PC-9 (cell line): Measurements from ENCODE around the gene CDCA3. TPM values are rescaled to one million over a fixed set of nuclear protein-coding genes. Genes with fewer than 3 reads are reported as not detected.

Experiments
- BruUV-seq: library from RNA; stranded (reverse); fragments of 400-500 nt; replicated peaks from 2 replicates; lab custom pipeline; 2021; lab: Mats Ljungman, UMichigan
- CTCF ChIA-PET: fragments of 300-600 bp; sonication (Branson Sonifier 250); formaldehyde crosslinking; loops from one replicate; lab custom pipeline; 2022; ENCODE audit warnings: antibody characterized with exemption; lab: Charles Lee
- POLR2A ChIA-PET: fragments of 300-600 bp; sonication (Branson Sonifier 250); formaldehyde crosslinking; loops from one replicate; lab custom pipeline; 2022; ENCODE audit warnings: antibody characterized with exemption; ENCODE audit not compliant: unreplicated experiment; lab: Charles Lee
- DNase-seq, 2 experiments: peaks; one replicate each; pipeline versions ENCODE4 v3.0.0 to v3.0.0-alpha.2; 2015 to 2022; ENCODE audit warnings: mixed read lengths in 1 of 2
- H2AFZ ChIP-seq: fragments of 200-600 bp; sonication (generic); 2 replicates; pipeline ENCODE4 v1.8.1; 2017; ENCODE audit warnings: antibody characterized with exemption
- H3F3A ChIP-seq: fragments of 200-600 bp; sonication (generic); 2 replicates; pipeline ENCODE4 v1.8.1; 2017; ENCODE audit warnings: antibody characterized with exemption, mild to moderate bottlenecking, low read depth; ENCODE audit not compliant: insufficient read depth
- H3K27ac ChIP-seq: fragments of 200-600 bp; sonication (generic); 2 replicates; pipeline ENCODE4 v1.6.1; 2016; ENCODE audit warnings: mixed run types
- H3K27me3 ChIP-seq: fragments of 200-600 bp; sonication (generic); 2 replicates; pipeline ENCODE4 v1.6.1; 2016; ENCODE audit warnings: low read depth, mixed run types; ENCODE audit not compliant: insufficient read depth
- H3K36me3 ChIP-seq: fragments of 200-600 bp; sonication (generic); 2 replicates; pipeline ENCODE4 v1.6.1; 2016; ENCODE audit warnings: low read depth, mixed run types
- H3K4me1 ChIP-seq: fragments of 200-600 bp; sonication (generic); replicated peaks from 2 replicates; pipeline ENCODE4 v1.6.1; 2016; ENCODE audit warnings: mixed run types; ENCODE audit not compliant: insufficient read depth
- H3K4me2 ChIP-seq: fragments of 200-600 bp; sonication (generic); 2 replicates; pipeline ENCODE4 v1.6.1; 2017; ENCODE audit warnings: mixed run types
- H3K4me3 ChIP-seq: fragments of 200-600 bp; sonication (generic); 2 replicates; pipeline ENCODE4 v1.6.1; 2016; ENCODE audit warnings: mixed run types
- H3K79me2 ChIP-seq: fragments of 200-600 bp; sonication (generic); 2 replicates; pipeline ENCODE4 v1.6.1; 2017; ENCODE audit warnings: low read depth, mixed run types
- H3K9me2 ChIP-seq: fragments of 200-600 bp; sonication (generic); 2 replicates; pipeline ENCODE4 v1.8.1; 2017; ENCODE audit warnings: mild to moderate bottlenecking; ENCODE audit not compliant: insufficient read depth
- H3K9me3 ChIP-seq: fragments of 200-600 bp; sonication (generic); 2 replicates; pipeline ENCODE4 v1.8.1; 2016; ENCODE audit warnings: low read depth; ENCODE audit not compliant: insufficient read depth
- H4K20me1 ChIP-seq: fragments of 200-600 bp; sonication (generic); 2 replicates; pipeline ENCODE4 v1.8.1; 2017; ENCODE audit not compliant: insufficient read depth
- CTCF ChIP-seq: fragments of 200-600 bp; sonication (generic); conservative IDR thresholded peaks from 2 replicates; pipeline ENCODE4 v1.6.1; 2017; ENCODE audit warnings: mixed run types, antibody characterized with exemption, mild to moderate bottlenecking, moderate library complexity
- EZH2 ChIP-seq: fragments of 200-600 bp; sonication (generic); IDR thresholded peaks from 2 replicates; pipeline ENCODE4 v1.8.0; 2017; ENCODE audit warnings: antibody characterized with exemption, low read depth
- intact Hi-C: fragments of 100-400 bp; cut with micrococcal nuclease; formaldehyde crosslinking; loops from one replicate; pipeline ENCODE4 v1.10.0; 2022; ENCODE audit not compliant: unreplicated experiment
- total RNA-seq: library from RNA; stranded (reverse); gene quantifications from 2 replicates; pipeline ENCODE4 v1.2.3, GENCODE V29; 2021

CDCA3 gene
- total RNA-seq, 1 experiment from 2014 or later = 125 TPM

GRCh38 chr12:6860942-6861341, 9.9 kb upstream of the CDCA3 start:
- ChIA-PET POLR2A (no interaction called here), CTCF (no interaction called here)
- H3K36me3 ChIP-seq = peaks cover 33% of the 10 kb centered on the region

DNA sequence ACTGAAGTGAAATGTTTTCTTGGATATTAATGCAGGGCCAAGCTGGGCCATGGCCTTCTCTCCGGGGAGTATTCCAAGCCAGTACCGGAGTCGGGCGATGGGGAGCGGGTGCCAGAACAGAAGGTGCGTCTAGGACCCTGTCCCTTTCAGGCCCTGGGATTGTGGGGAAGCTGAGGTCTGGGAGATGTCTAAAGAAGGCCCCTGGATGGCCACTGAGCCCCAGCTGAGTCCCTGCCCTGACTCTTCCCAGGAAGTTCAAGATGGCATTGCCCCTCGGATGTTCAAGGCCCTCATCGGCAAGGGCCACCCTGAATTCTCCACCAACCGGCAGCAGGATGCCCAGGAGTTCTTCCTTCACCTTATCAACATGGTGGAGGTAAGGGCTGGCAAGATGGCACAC, 9.0 kb upstream of the CDCA3 start:
- POLR2A ChIA-PET = no interaction called here
- Histone ChIP-seq H3K9me2 (no peaks in the 10 kb centered on the region), H3K4me1 (no peaks in the 10 kb centered on the region), H3K36me3 (peaks cover 41% of the 10 kb centered on the region), H3F3A (peaks cover 6% of the 10 kb centered on the region; the same call in 1 of the 2 replicates), H4K20me1 (no peaks in the 10 kb centered on the region), H3K27me3 (no peaks in the 10 kb centered on the region), H3K4me2 (no peak overlapping the region), H3K9me3 (no peaks in the 10 kb centered on the region), H3K79me2 (peaks cover 7% of the 10 kb centered on the region), H2AFZ (no peak overlapping the region), H3K27ac (no peak overlapping the region), H3K4me3 (no peak overlapping the region)
- CTCF ChIA-PET = no interaction called here
- intact Hi-C loops = no loop called here
- no peak for DNase-seq
- TF ChIP-seq CTCF (no peak), EZH2 (no peak)
- no TSS peak for BruUV-seq

More at GRCh38 chr12:6860942-6861341, 9.9 kb upstream of the CDCA3 start:
- Histone ChIP-seq H3F3A (peaks cover 15% of the 10 kb centered on the region; the same call in 1 of the 2 replicates), H3K27ac (no peak overlapping the region), H3K79me2 (no peaks in the 10 kb centered on the region), H3K9me3 (no peaks in the 10 kb centered on the region), H3K4me1 (no peaks in the 10 kb centered on the region), H3K4me2 (no peak overlapping the region), H3K27me3 (no peaks in the 10 kb centered on the region), H2AFZ (no peak overlapping the region), H3K9me2 (no peaks in the 10 kb centered on the region), H3K4me3 (no peak overlapping the region), H4K20me1 (no peaks in the 10 kb centered on the region)
- no peak for TF ChIP-seq EZH2
- TF ChIP-seq CTCF = no peak
- no peak for DNase-seq
- BruUV-seq = no TSS peak
- intact Hi-C loops = no loop called here

DNA sequence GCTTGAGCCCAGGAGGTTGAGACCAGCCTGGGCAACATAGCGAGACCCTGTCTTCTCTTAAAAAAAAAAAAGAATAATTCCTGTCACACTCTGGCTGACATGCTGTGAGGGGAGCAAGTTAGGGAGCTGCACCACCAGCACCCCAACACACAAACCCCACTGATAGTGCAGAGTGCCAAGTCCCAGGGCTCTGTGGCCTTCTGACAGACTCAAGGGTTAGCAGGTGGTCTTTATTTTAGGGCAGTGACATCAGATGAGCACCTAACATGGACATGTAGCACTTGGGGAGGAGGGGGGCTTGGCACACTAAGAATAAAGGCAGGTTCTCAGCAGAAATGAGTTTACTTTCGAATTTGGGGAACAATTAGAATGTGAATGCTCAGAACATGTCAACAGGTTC, 7.7 kb upstream of the CDCA3 start:
- ChIA-PET CTCF (no interaction called here), POLR2A (no interaction called here)
- H3K36me3 ChIP-seq = peaks cover 39% of the 10 kb centered on the region

More for the DNA sequence above, 7.7 kb upstream of the CDCA3 start:
- H3K27ac ChIP-seq = no peak overlapping the region
- 0 out of 2 replicates have a peak, but pooled peaks cover 3% of the 10 kb centered on the region for H4K20me1 ChIP-seq
- H3K27me3 ChIP-seq = no peaks in the 10 kb centered on the region
- H3K9me2 ChIP-seq = no peaks in the 10 kb centered on the region
- no peak overlapping the region for H2AFZ ChIP-seq
- no peak for TF ChIP-seq CTCF
- no peaks in the 10 kb centered on the region for H3K9me3 ChIP-seq
- H3K4me3 ChIP-seq = no peak overlapping the region
- no TSS peak for BruUV-seq
- no peaks in the 10 kb centered on the region; the same call in 1 of the 2 replicates for H3F3A ChIP-seq
- intact Hi-C loops = no loop called here
- H3K4me2 ChIP-seq = no peak overlapping the region
- peaks cover 4% of the 10 kb centered on the region for H3K4me1 ChIP-seq
- H3K79me2 ChIP-seq = peaks cover 20% of the 10 kb centered on the region
- DNase-seq = no peak
